Lower leg skin (tissue), 4 donors: ENCODE measurements around the gene C9orf152. TPM values are rescaled to one million over a fixed set of nuclear protein-coding genes. Genes with fewer than 3 reads are reported as not detected.

ENCODE experiments used
- DNase-seq, 2 donors: peaks; one replicate each; pipeline ENCODE4 v3.0.0-alpha.2; 2019; ENCODE audit warnings: low spot score in 2 of 2
- H3K4me3 ChIP-seq: fragments of 200-600 bp; sonication (generic); 2 replicates; pipeline ENCODE4 v1.5.1; 2017; ENCODE audit warnings: mild to moderate bottlenecking, low read depth; ENCODE audit not compliant: poor library complexity, severe bottlenecking
- POLR2A ChIP-seq, 2 donors: fragments of 450-650 bp; IDR thresholded peaks; one replicate each; pipeline ENCODE4 v1.6.1; 2016 to 2017; ENCODE audit warnings: antibody characterized with exemption in 2 of 2, mild to moderate bottlenecking in 1 of 2, moderate library complexity in 1 of 2
- WGBS, 2 donors: methylation state at CpG; one replicate each; pipeline ENCODE4 v1.1.5; 2018; 5-methylcytosine and 5-hydroxymethylcytosine counted together
- intact Hi-C: fragments of 100-400 bp; cut with DNase I; formaldehyde crosslinking; loops from one replicate; pipeline ENCODE4 v1.15.0; 2023; ENCODE audit warnings: low total_unique reads
- total RNA-seq, 4 donors: library from RNA; depleted of rRNA; stranded (reverse); fragments of >200 nt; gene quantifications; one replicate each; pipeline ENCODE4 v1.1.0, GENCODE V29; 2016
- TF ChIP-seq, protein P1 (sequence below), 3 donors: fragments of 450-650 bp; IDR thresholded peaks; one replicate each; pipeline ENCODE4 v1.5.1; 2016; ENCODE audit warnings: antibody characterized with exemption in 3 of 3, mild to moderate bottlenecking in 3 of 3, moderate library complexity in 2 of 3

Gene C9orf152
- total RNA-seq, 4 donors from 2014 or later, result 4.1 to 15.7 (median 8.4) TPM

DNA sequence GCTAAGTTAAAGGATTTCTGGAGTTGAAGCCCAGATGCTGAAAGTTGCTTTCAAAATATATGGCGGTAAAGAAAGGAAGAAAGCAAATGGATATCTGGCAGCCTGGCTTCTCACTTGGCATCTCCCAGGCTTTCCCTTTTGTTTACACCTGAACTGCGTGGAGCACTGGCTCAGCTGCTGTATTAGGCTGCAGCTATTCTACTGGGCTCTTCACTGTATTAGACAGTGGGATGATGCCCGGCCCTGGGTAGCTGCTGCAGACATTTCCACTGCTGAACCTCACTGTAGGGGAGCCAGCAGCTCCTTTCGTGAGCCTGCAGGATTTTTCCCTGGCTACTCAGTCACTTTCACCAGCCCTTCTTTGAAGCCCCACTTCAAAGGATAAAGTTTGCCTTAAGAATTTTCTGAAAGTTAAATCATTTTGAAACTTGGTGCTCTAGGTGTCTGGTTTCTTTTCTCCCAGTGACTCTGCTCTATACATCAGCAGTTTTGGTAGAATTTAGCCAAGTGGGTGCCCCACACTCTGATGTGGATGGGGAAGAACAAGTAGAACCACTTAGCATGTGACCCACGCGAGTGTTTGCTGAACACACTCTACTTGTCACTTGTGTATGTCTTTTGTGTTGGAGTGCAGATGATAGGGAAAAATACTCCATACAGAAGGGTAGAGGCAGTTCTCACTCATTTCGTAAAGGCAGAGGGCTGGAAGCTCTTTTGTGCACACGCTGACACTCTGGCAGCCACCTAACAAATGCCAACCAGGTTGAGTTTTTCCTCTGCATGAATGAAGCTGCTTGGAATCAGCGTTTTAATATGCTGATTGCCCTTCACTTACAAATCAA, 49.9 kb downstream of the C9orf152 start:
- 45 to 53% methylated on average over 9 of the region's 9 CpGs for WGBS, 2 donors

DNA sequence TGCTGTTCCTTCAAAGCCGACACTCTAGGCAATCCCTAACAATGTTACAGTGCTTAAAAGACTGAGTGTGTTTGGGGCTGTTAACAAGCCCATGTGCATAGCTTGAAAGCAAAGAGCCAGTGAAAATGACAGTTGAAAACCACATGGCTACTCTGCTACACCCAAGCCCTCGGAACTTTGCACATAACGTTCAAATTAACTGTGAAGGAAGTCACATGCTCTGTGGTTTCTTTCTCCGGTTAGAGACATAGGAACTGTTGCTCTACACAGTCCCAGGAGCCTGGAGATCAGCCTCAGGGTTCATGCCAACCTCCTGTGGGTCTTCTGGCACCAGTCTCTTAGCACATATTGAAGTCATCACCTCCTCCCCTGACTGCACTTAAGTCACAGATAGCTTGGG, 51.1 kb downstream of the C9orf152 start:
- DNase-seq, result peak in 1 of 2 donors; percentile 45
- 34 to 37% methylated on average over 4 of the region's 4 CpGs for WGBS, 2 donors
- H3K4me3 ChIP-seq, result no peak overlapping the region
- intact Hi-C loops, result no loop called here
- TF ChIP-seq, protein P1, sequence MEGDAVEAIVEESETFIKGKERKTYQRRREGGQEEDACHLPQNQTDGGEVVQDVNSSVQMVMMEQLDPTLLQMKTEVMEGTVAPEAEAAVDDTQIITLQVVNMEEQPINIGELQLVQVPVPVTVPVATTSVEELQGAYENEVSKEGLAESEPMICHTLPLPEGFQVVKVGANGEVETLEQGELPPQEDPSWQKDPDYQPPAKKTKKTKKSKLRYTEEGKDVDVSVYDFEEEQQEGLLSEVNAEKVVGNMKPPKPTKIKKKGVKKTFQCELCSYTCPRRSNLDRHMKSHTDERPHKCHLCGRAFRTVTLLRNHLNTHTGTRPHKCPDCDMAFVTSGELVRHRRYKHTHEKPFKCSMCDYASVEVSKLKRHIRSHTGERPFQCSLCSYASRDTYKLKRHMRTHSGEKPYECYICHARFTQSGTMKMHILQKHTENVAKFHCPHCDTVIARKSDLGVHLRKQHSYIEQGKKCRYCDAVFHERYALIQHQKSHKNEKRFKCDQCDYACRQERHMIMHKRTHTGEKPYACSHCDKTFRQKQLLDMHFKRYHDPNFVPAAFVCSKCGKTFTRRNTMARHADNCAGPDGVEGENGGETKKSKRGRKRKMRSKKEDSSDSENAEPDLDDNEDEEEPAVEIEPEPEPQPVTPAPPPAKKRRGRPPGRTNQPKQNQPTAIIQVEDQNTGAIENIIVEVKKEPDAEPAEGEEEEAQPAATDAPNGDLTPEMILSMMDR (IDR thresholded peaks at IDR 0.05), result no peak
- no peak for TF ChIP-seq POLR2A (IDR thresholded peaks at IDR 0.05)

More for the DNA sequence above, 49.9 kb downstream of the C9orf152 start:
- no peak for DNase-seq
- intact Hi-C loops, result no loop called here
- no peak overlapping the region for H3K4me3 ChIP-seq
- TF ChIP-seq, protein P1 (IDR thresholded peaks at IDR 0.05), result no peak

DNA sequence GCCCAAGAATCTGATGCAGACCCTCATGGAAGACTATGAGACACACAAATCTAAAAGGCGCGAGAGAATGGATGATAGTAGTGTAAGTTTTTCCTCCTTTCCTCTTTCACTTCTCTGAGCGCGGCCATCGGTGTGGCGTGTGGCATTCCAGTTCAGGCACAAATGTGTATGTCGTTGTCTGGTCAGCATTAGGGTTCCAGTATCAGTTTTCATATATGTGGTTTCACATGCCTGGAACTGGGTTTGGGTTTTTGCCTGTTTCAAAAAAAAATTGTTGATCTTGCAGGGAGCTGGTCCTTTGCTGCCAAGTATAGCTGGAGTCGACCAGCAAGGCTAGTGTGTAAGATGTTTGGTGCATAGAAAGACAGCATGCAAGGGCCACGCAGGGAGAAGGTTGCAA, 51.5 kb downstream of the C9orf152 start:
- TF ChIP-seq POLR2A (IDR thresholded peaks at IDR 0.05), result no peak
- TF ChIP-seq, protein P1 (IDR thresholded peaks at IDR 0.05), result no peak
- intact Hi-C loops, result no loop called here
- 83 to 84% methylated on average over 9 of the region's 9 CpGs for WGBS, 2 donors
- DNase-seq, result no peak
- no peak overlapping the region for H3K4me3 ChIP-seq

DNA sequence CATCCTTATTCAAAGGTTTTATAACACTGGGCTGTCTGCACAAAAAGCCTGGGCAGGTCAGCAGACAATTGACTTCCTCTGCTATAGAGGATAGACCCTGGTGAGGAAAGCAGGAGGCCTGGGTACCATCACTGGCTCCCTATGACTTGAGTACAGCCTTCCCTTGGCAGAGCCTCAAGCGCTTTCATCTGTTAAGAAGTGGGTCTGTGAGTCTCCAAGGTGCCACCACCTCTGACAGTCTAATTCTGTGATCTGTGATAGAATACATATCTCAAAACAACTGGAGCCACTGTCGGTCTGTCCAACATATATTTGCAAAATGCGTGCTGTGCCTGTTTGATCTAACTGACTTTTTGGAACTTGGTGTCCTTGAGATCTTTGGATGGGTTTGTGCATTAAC, 52.2 kb downstream of the C9orf152 start:
- TF ChIP-seq, protein P1 (IDR thresholded peaks at IDR 0.05), result no peak
- TF ChIP-seq POLR2A (IDR thresholded peaks at IDR 0.05), result no peak
- no peak overlapping the region for H3K4me3 ChIP-seq
- 91 to 95% methylated on average over 3 of the region's 3 CpGs for WGBS, 2 donors
- intact Hi-C loops, result no loop called here
- DNase-seq, result no peak

DNA sequence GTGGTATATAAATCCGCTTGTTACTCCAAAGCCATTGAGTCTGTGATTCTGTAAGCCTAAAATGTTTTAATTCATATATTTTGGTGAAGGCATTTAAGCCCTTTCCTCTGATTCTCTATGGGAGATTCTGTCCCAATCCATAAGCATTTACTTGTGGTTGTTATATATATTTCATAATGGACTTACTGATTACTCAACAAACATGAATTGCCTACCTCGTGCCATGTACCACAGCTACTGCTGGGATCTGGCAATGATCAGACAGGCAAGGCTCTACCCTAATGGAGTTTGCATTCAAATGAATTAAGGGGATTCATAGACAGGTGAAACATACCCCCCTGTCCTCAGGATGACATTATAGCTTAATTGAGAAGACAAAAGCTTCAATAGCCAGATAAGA, 54.5 kb downstream of the C9orf152 start:
- no peak for DNase-seq
- intact Hi-C loops, result no loop called here
- WGBS, 2 donors, result 76 to 83% methylated on average over 2 of the region's 2 CpGs
- TF ChIP-seq POLR2A (IDR thresholded peaks at IDR 0.05), result no peak
- TF ChIP-seq, protein P1 (IDR thresholded peaks at IDR 0.05), result no peak
- H3K4me3 ChIP-seq, result no peak overlapping the region
